ENCODE measurements around the gene PDE1C. TPM values are rescaled to one million over a fixed set of nuclear protein-coding genes. Genes with fewer than 3 reads are reported as not detected.
"Not testable (repeated sequence)": the region's sequence is repeated elsewhere in the genome, so short reads cannot be mapped to it uniquely, and the experiment has no call there.

Gene PDE1C
- total and polyA plus RNA-seq, 3 donors from 2014 or later: 7.6 to 9.5 (median 9.5) TPM

GRCh38 chr7:31852462-31852861 is 217.7 kb downstream of the PDE1C start:
- Histone ChIP-seq H3K27ac (no peak overlapping the region), H3K9me3 (no peaks in the 10 kb centered on the region), H3K27me3 (no peaks in the 10 kb centered on the region), H3K4me1 (no peaks in the 10 kb centered on the region), H3K4me3 (no peak overlapping the region), H3K36me3 (ENCODE audit: low read depth, missing control alignments) (no peaks in the 10 kb centered on the region)
- WGBS, 2 donors: 62 to 78% methylated on average over 2 of the region's 2 CpGs
- intact Hi-C loops (cut with DNase I; ENCODE audit: low total_unique reads): no loop called here
- DNase-seq: no peak
- TF ChIP-seq CTCF (IDR thresholded peaks at IDR 0.05) (no peak), POLR2A (IDR thresholded peaks at IDR 0.05) (no peak)

- TF ChIP-seq POLR2A (IDR thresholded peaks at IDR 0.05) (no peak), CTCF (IDR thresholded peaks at IDR 0.05) (no peak)
- 73 to 90% methylated on average over 2 of the region's 2 CpGs for WGBS, 2 donors
- H3K27me3 ChIP-seq: no peaks in the 10 kb centered on the region
- intact Hi-C loops (cut with DNase I; ENCODE audit: low total_unique reads): no loop called here
- H3K36me3 ChIP-seq (ENCODE audit: low read depth, missing control alignments): no peaks in the 10 kb centered on the region
- H3K4me3 ChIP-seq: no peak overlapping the region
- no peak for DNase-seq
- no peak overlapping the region for H3K27ac ChIP-seq
- H3K4me1 ChIP-seq: no peaks in the 10 kb centered on the region
- no peaks in the 10 kb centered on the region for H3K9me3 ChIP-seq
Observed at GRCh38 chr7:31851119-31851518, 219.1 kb downstream of the PDE1C start.

GRCh38 chr7:31850601-31851000 is 219.6 kb downstream of the PDE1C start:
- H3K36me3 ChIP-seq (ENCODE audit: low read depth, missing control alignments): no peaks in the 10 kb centered on the region
- no peaks in the 10 kb centered on the region for H3K27me3 ChIP-seq
- no peaks in the 10 kb centered on the region for H3K9me3 ChIP-seq
- TF ChIP-seq CTCF (IDR thresholded peaks at IDR 0.05) (no peak), POLR2A (IDR thresholded peaks at IDR 0.05) (no peak)
- H3K4me1 ChIP-seq: no peaks in the 10 kb centered on the region
- no peak for DNase-seq
- H3K27ac ChIP-seq: no peak overlapping the region
- WGBS, 2 donors: 87 to 93% methylated on average over 4 of the region's 4 CpGs
- intact Hi-C loops (cut with DNase I; ENCODE audit: low total_unique reads): no loop called here
- no peak overlapping the region for H3K4me3 ChIP-seq

GRCh38 chr7:31850066-31850465 is 220.1 kb downstream of the PDE1C start:
- H3K4me1 ChIP-seq: no peaks in the 10 kb centered on the region
- WGBS, 2 donors: 86 to 90% methylated on average over 5 of the region's 5 CpGs
- intact Hi-C loops (cut with DNase I; ENCODE audit: low total_unique reads): no loop called here
- H3K36me3 ChIP-seq (ENCODE audit: low read depth, missing control alignments): no peaks in the 10 kb centered on the region
- H3K27ac ChIP-seq: no peak overlapping the region
- TF ChIP-seq CTCF (IDR thresholded peaks at IDR 0.05): no peak
- no peak for TF ChIP-seq POLR2A (IDR thresholded peaks at IDR 0.05)
- DNase-seq: no peak
- no peaks in the 10 kb centered on the region for H3K9me3 ChIP-seq
- no peaks in the 10 kb centered on the region for H3K27me3 ChIP-seq
- no peak overlapping the region for H3K4me3 ChIP-seq

GRCh38 chr7:31835471-31835870 is 234.7 kb downstream of the PDE1C start:
- intact Hi-C loops (cut with DNase I; ENCODE audit: low total_unique reads): no loop called here
- Histone ChIP-seq H3K4me1 (no peaks in the 10 kb centered on the region), H3K27ac (no peak overlapping the region), H3K9me3 (no peaks in the 10 kb centered on the region), H3K4me3 (no peak overlapping the region), H3K27me3 (no peaks in the 10 kb centered on the region), H3K36me3 (ENCODE audit: low read depth, missing control alignments) (no peaks in the 10 kb centered on the region)
- no peak for DNase-seq
- TF ChIP-seq CTCF (IDR thresholded peaks at IDR 0.05) (no peak), POLR2A (IDR thresholded peaks at IDR 0.05) (no peak)
- 32 to 38% methylated on average over 4 of the region's 4 CpGs for WGBS, 2 donors

- H3K4me1 ChIP-seq; H3K9me3 ChIP-seq; H3K4me3 ChIP-seq; H3K27me3 ChIP-seq; DNase-seq; intact Hi-C loops (cut with DNase I; ENCODE audit: low total_unique reads); H3K36me3 ChIP-seq (ENCODE audit: low read depth, missing control alignments); H3K27ac ChIP-seq: not testable (repeated sequence)
- WGBS, 2 donors: 84 to 92% methylated on average over 3 of the region's 3 CpGs
Observed at GRCh38 chr7:31833625-31834024, 236.6 kb downstream of the PDE1C start.
